CD4-positive, alpha-beta memory T cell (primary cell): ENCODE results near the gene C16orf82. TPM values are rescaled to one million over a fixed set of nuclear protein-coding genes. Genes with fewer than 3 reads are reported as not detected.
A peak's percentile ranks its signal among the peaks of the same experiment; 100 is the strongest.

Source experiments
- CTCF ChIA-PET: fragments of 350-600 bp; sonication (Branson Sonifier 250); formaldehyde crosslinking; loops from one replicate; lab custom pipeline; 2021; ENCODE audit warnings: inconsistent platforms; ENCODE audit not compliant: partially characterized antibody; lab: Charles Lee
- POLR2A ChIA-PET: fragments of 350-600 bp; sonication (Branson Sonifier 250); formaldehyde crosslinking; loops from one replicate; lab custom pipeline; 2021; ENCODE audit not compliant: partially characterized antibody; lab: Charles Lee
- DNase-seq, 5 donors: peaks; one replicate each; pipeline versions ENCODE4 v3.0.0 to v3.0.0-alpha.2; 2020 to 2022; ENCODE audit warnings: mixed read lengths in 1 of 5
- H3K27ac ChIP-seq: one replicate; pipeline ENCODE4 v1.7.0; 2013; ENCODE audit warnings: low read depth, low read length
- H3K27me3 ChIP-seq: 2 replicates; pipeline ENCODE4 v1.7.0; 2013; ENCODE audit warnings: mild to moderate bottlenecking, low read length, moderate library complexity; ENCODE audit not compliant: insufficient read depth
- H3K36me3 ChIP-seq: 2 replicates; pipeline ENCODE4 v1.7.0; 2013; ENCODE audit warnings: mild to moderate bottlenecking, low read length, moderate library complexity; ENCODE audit not compliant: insufficient read depth
- H3K4me1 ChIP-seq: 2 replicates; pipeline ENCODE4 v1.7.0; 2013; ENCODE audit warnings: mild to moderate bottlenecking, low read length, moderate library complexity; ENCODE audit not compliant: insufficient read depth
- H3K4me3 ChIP-seq, 2 donors: one replicate each; pipeline ENCODE4 v1.7.0; 2013; ENCODE audit warnings: low read length in 2 of 2, mild to moderate bottlenecking in 1 of 2
- H3K9me3 ChIP-seq, 2 donors: one replicate each; pipeline ENCODE4 v1.7.0; 2013; ENCODE audit warnings: low read length in 2 of 2, control low read depth in 1 of 2; ENCODE audit not compliant: control insufficient read depth in 1 of 2
- H3K27ac Mint-ChIP-seq, 7 donors: one replicate each; pipeline ENCODE4 v1.8.0; 2020 to 2021; ENCODE audit warnings: mixed read lengths in 7 of 7, mild to moderate bottlenecking in 6 of 7, inconsistent platforms in 3 of 7, moderate library complexity in 3 of 7
- H3K27me3 Mint-ChIP-seq, 2 donors: one replicate each; pipeline ENCODE4 v1.8.0; 2020 to 2021; ENCODE audit warnings: mixed read lengths in 2 of 2
- H3K36me3 Mint-ChIP-seq, 2 donors: one replicate each; pipeline ENCODE4 v1.8.0; 2020 to 2021; ENCODE audit warnings: mixed read lengths in 2 of 2, inconsistent platforms in 1 of 2, mild to moderate bottlenecking in 1 of 2
- H3K4me1 Mint-ChIP-seq, 4 donors: one replicate each; pipeline ENCODE4 v1.8.0; 2020 to 2021; ENCODE audit warnings: mixed read lengths in 4 of 4, mild to moderate bottlenecking in 1 of 4
- H3K4me3 Mint-ChIP-seq, 8 donors: one replicate each; pipeline ENCODE4 v1.8.0; 2020 to 2021; ENCODE audit warnings: mixed read lengths in 8 of 8, mild to moderate bottlenecking in 7 of 8, moderate library complexity in 6 of 8, inconsistent platforms in 3 of 8
- H3K9me3 Mint-ChIP-seq, 8 donors: one replicate each; pipeline ENCODE4 v1.8.0; 2020 to 2021; ENCODE audit warnings: mixed read lengths in 8 of 8, mild to moderate bottlenecking in 5 of 8, inconsistent platforms in 3 of 8, moderate library complexity in 1 of 8
- intact Hi-C: fragments of 100-400 bp; cut with micrococcal nuclease; formaldehyde crosslinking; loops from one replicate; pipeline ENCODE4 v1.15.1; 2023
- polyA plus RNA-seq, 2 donors: library from polyadenylated mRNA; unstranded; fragments of 300-500 nt; fragmentation: Illumina TruSeq; gene quantifications; one replicate each; pipeline ENCODE4 v1.2.3, GENCODE V29; 2021
- total RNA-seq, 2 experiments: library from RNA; stranded (reverse); gene quantifications; one replicate each; pipeline ENCODE4 v1.2.3, GENCODE V29; 2021

C16orf82 gene
- total and polyA plus RNA-seq, 4 experiments from 2014 or later: not detected

- H3K36me3 ChIP-seq: no peaks in the 10 kb centered on the region
- ChIA-PET CTCF (no interaction called here), POLR2A (no interaction called here)
- no peak overlapping the region for H3K4me3 ChIP-seq
- H3K27ac ChIP-seq: no peak overlapping the region
- peaks cover 6 to 7% of the 10 kb centered on the region in 2 donors for H3K27me3 Mint-ChIP-seq
- no peaks in the 10 kb centered on the region for H3K27me3 ChIP-seq
- no peak overlapping the region for H3K4me3 Mint-ChIP-seq
- H3K4me1 Mint-ChIP-seq: no peaks in the 10 kb centered on the region
- no peaks in the 10 kb centered on the region for H3K4me1 ChIP-seq
- intact Hi-C loops: loop anchor here (10.0 kb wide), 1 partner anchor 57 kb away; no protein-coding TSS in a partner anchor
- no peaks in the 10 kb centered on the region for H3K9me3 ChIP-seq
- H3K9me3 Mint-ChIP-seq: peaks cover 0 to 5% (median 0%) of the 10 kb centered on the region in 8 donors
- no peaks in the 10 kb centered on the region for H3K36me3 Mint-ChIP-seq
- H3K27ac Mint-ChIP-seq: no peak overlapping the region
- no peak for DNase-seq
Observed at GRCh38 chr16:27058299-27058698, 8.4 kb upstream of the C16orf82 start.

DNA sequence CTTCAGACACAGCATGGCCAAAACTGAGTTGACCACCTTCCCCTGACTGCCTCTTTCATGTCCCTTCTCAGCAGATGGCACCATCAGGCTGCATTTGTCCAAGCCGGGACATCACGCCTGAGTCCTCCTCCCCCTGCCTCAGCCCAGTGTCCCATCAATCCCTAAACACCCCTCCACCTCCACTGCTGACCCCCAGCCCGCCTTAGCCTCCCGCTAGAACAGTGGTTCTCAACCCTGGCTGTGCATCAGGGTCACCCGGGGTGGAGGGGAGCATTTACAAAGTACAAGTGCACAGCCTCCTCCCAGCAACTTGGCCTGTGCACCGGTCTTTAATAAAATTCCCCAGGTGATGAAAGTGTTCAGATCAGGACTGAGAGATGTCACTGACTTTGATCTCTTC lies 4.0 kb downstream of the C16orf82 start:
- no peaks in the 10 kb centered on the region for H3K36me3 Mint-ChIP-seq
- H3K27ac ChIP-seq: no peak overlapping the region
- ChIA-PET POLR2A (no interaction called here), CTCF (no interaction called here)
- H3K4me3 Mint-ChIP-seq: no peak overlapping the region
- H3K9me3 Mint-ChIP-seq: peaks cover 0 to 11% (median 6%) of the 10 kb centered on the region in 8 donors
- no peaks in the 10 kb centered on the region for H3K4me1 ChIP-seq
- peaks cover 8 to 13% of the 10 kb centered on the region in 2 donors for H3K27me3 Mint-ChIP-seq
- no peaks in the 10 kb centered on the region for H3K36me3 ChIP-seq
- no peak for DNase-seq
- no peaks in the 10 kb centered on the region for H3K4me1 Mint-ChIP-seq
- H3K27me3 ChIP-seq: no peaks in the 10 kb centered on the region
- no peak overlapping the region for H3K4me3 ChIP-seq
- intact Hi-C loops: no loop called here
- no peaks in the 10 kb centered on the region for H3K9me3 ChIP-seq
- no peak overlapping the region for H3K27ac Mint-ChIP-seq

GRCh38 chr16:27073733-27074132 lies 7.0 kb downstream of the C16orf82 start:
- DNase-seq: no peak
- peaks cover 0 to 18% (median 11%) of the 10 kb centered on the region in 8 donors for H3K9me3 Mint-ChIP-seq
- no peaks in the 10 kb centered on the region for H3K4me1 Mint-ChIP-seq
- no peak overlapping the region for H3K27ac Mint-ChIP-seq
- peaks cover 0 to 5% of the 10 kb centered on the region in 2 donors for H3K36me3 Mint-ChIP-seq
- CTCF ChIA-PET: no interaction called here
- no peaks in the 10 kb centered on the region for H3K36me3 ChIP-seq
- no peak overlapping the region for H3K4me3 ChIP-seq
- H3K27me3 Mint-ChIP-seq: peaks cover 17 to 22% of the 10 kb centered on the region in 2 donors
- H3K4me3 Mint-ChIP-seq: no peak overlapping the region
- no peaks in the 10 kb centered on the region for H3K27me3 ChIP-seq
- no peaks in the 10 kb centered on the region for H3K9me3 ChIP-seq
- H3K27ac ChIP-seq: no peak overlapping the region
- POLR2A ChIA-PET: no interaction called here
- intact Hi-C loops: no loop called here
- no peaks in the 10 kb centered on the region for H3K4me1 ChIP-seq

GRCh38 chr16:27080895-27081294 lies 14.2 kb downstream of the C16orf82 start:
- no peak overlapping the region for H3K4me3 ChIP-seq
- intact Hi-C loops: no loop called here
- Mint-ChIP-seq H3K27ac (no peak overlapping the region), H3K4me3 (no peak overlapping the region), H3K4me1 (peaks cover 0 to 2% (median 0%) of the 10 kb centered on the region in 4 donors), H3K36me3 (peaks cover 0 to 5% of the 10 kb centered on the region in 2 donors), H3K9me3 (peaks cover 0 to 7% (median 5%) of the 10 kb centered on the region in 8 donors), H3K27me3 (peaks cover 21 to 42% of the 10 kb centered on the region in 2 donors)
- ChIA-PET CTCF (no interaction called here), POLR2A (no interaction called here)
- no peaks in the 10 kb centered on the region for H3K36me3 ChIP-seq
- no peak overlapping the region for H3K27ac ChIP-seq
- no peaks in the 10 kb centered on the region for H3K9me3 ChIP-seq
- DNase-seq: peak in 1 of 5 donors; percentile 3
- H3K4me1 ChIP-seq: no peaks in the 10 kb centered on the region
- no peaks in the 10 kb centered on the region for H3K27me3 ChIP-seq

GRCh38 chr16:27083861-27084261 lies 17.1 kb downstream of the C16orf82 start:
- Histone ChIP-seq H3K4me1 (no peaks in the 10 kb centered on the region), H3K27ac (no peak overlapping the region), H3K4me3 (no peak overlapping the region), H3K9me3 (no peaks in the 10 kb centered on the region), H3K36me3 (no peaks in the 10 kb centered on the region), H3K27me3 (no peaks in the 10 kb centered on the region)
- ChIA-PET CTCF (no interaction called here), POLR2A (no interaction called here)
- no peak overlapping the region for H3K27ac Mint-ChIP-seq
- no peaks in the 10 kb centered on the region for H3K36me3 Mint-ChIP-seq
- no peak overlapping the region for H3K4me3 Mint-ChIP-seq
- H3K27me3 Mint-ChIP-seq: peaks cover 16 to 35% of the 10 kb centered on the region in 2 donors
- DNase-seq: no peak
- H3K9me3 Mint-ChIP-seq: peaks cover 0 to 2% (median 0%) of the 10 kb centered on the region in 8 donors
- peaks cover 0 to 2% (median 0%) of the 10 kb centered on the region in 4 donors for H3K4me1 Mint-ChIP-seq
- intact Hi-C loops: no loop called here

DNA sequence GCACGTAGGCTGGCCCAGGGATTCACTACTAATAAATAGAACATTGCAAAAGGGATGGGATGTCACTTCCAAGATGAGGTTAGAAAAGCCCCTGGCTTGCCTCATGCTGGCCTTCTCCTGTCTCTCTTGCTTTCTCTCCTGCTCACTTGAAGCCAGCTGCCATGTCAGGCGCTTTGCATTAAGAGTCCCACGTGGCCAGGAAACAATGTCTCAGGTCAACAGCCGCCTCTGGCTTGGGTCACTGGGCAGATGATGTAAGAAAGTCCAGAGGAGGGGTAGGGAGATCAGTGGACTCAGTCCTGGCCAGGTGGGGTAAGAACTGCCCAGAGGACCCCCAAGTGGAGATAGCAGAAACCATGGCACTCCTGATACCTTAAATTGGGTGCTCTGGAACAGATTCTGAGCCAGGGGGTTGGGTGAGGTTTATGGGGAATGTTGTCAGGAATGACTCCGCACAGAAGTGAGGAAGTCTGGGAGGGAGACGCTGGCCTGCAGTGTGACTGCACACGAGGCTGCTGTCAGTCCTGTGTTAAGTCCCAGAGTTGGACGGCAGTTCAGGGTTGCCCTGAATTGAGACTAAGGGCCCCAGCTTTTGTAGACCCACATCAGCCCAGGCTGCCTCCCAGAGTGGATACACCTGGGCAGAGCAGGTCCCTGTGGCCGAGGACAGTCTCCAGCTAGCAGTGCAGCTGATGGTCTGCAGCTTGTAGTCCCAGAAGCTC lies 17.7 kb downstream of the C16orf82 start:
- Mint-ChIP-seq H3K9me3 (peaks cover 0 to 2% (median 0%) of the 10 kb centered on the region in 8 donors), H3K4me3 (no peak overlapping the region), H3K27ac (peak overlapping the region in 1 of 7 donors; percentile 4), H3K27me3 (peaks cover 19 to 36% of the 10 kb centered on the region in 2 donors), H3K36me3 (no peaks in the 10 kb centered on the region), H3K4me1 (peaks cover 0 to 2% (median 0%) of the 10 kb centered on the region in 4 donors)
- Histone ChIP-seq H3K27ac (no peak overlapping the region), H3K4me1 (no peaks in the 10 kb centered on the region), H3K27me3 (no peaks in the 10 kb centered on the region), H3K9me3 (no peaks in the 10 kb centered on the region), H3K36me3 (no peaks in the 10 kb centered on the region), H3K4me3 (no peak overlapping the region)
- intact Hi-C loops: no loop called here
- CTCF ChIA-PET: no interaction called here
- DNase-seq: no peak
- POLR2A ChIA-PET: no interaction called here

DNA sequence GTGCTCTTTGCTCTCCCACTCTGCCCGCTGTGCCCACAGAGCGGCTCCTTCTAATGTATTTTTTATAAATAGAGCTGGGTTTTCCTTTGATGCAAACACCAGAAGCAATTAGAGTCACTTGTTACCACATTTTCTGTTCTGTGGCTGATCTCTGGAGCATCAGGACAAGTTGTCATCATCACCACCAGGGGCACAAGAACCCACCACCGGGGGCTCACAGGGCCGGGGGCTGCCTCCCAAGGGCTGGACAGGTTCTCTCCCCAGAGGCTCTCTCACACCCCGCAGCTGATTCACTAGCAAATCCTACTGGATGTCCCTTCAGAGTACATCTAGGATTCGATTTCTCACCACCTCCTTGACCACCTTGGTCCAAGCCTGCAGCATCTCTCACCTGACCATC lies 18.5 kb downstream of the C16orf82 start:
- DNase-seq: no peak
- H3K4me3 ChIP-seq: no peak overlapping the region
- Mint-ChIP-seq H3K27me3 (peaks cover 20 to 33% of the 10 kb centered on the region in 2 donors), H3K4me1 (peaks cover 0 to 2% (median 0%) of the 10 kb centered on the region in 4 donors), H3K4me3 (no peak overlapping the region), H3K9me3 (peaks cover 0 to 2% (median 0%) of the 10 kb centered on the region in 8 donors), H3K36me3 (no peaks in the 10 kb centered on the region), H3K27ac (no peak overlapping the region)
- intact Hi-C loops: no loop called here
- H3K4me1 ChIP-seq: no peaks in the 10 kb centered on the region
- no peaks in the 10 kb centered on the region for H3K36me3 ChIP-seq
- CTCF ChIA-PET: interaction anchor here (1.1 kb wide), 1 partner anchor 66 kb away, joined by 3 read pairs; no protein-coding TSS in a partner anchor
- H3K9me3 ChIP-seq: no peaks in the 10 kb centered on the region
- H3K27ac ChIP-seq: no peak overlapping the region
- POLR2A ChIA-PET: no interaction called here
- H3K27me3 ChIP-seq: no peaks in the 10 kb centered on the region
